ENCODE measurements around the gene PSMG4.

GRCh38 chr6:3270258-3270657, 11.5 kb downstream of the PSMG4 start:
- no peak for TF ChIP-seq GATA2 (IDR thresholded peaks at IDR 0.05; ENCODE audit: low read depth, low read length)
- TF ChIP-seq GATA3 (IDR thresholded peaks at IDR 0.05; ENCODE audit: low read depth, low read length) = no peak

All from SH-SY5Y (cell line).